HG02884 (cell line): ENCODE data around the gene PRKCE.

Experiments used
- ATAC-seq: cut with Tn5 transposase; IDR thresholded peaks from one replicate; pipeline ENCODE4 v1.9.1; 2021; ENCODE audit warnings: mild to moderate bottlenecking, moderate library complexity; ENCODE audit not compliant: unreplicated experiment

PRKCE gene

GRCh38 chr2:45776160-45776955, 124.9 kb downstream of the PRKCE start:
- no peak for ATAC-seq

- no peak for ATAC-seq
These were observed 126.7 kb downstream of the PRKCE start for GRCh38 chr2:45777996-45778719.

- ATAC-seq = no peak
These were observed 127.3 kb downstream of the PRKCE start for GRCh38 chr2:45778720-45779171.

GRCh38 chr2:45780541-45781463, 129.3 kb downstream of the PRKCE start:
- ATAC-seq = peak; percentile 43

GRCh38 chr2:45781464-45781811, 130.0 kb downstream of the PRKCE start:
- peak; percentile 48 for ATAC-seq

- ATAC-seq = no peak
These were observed 131.0 kb downstream of the PRKCE start for GRCh38 chr2:45782436-45782835.

- ATAC-seq = no peak
These were observed 131.5 kb downstream of the PRKCE start for GRCh38 chr2:45782986-45783385.

- ATAC-seq = no peak
These were observed 134.8 kb downstream of the PRKCE start for GRCh38 chr2:45786030-45786835.

- no peak for ATAC-seq
These were observed 135.4 kb downstream of the PRKCE start for GRCh38 chr2:45786836-45787357.

GRCh38 chr2:45788401-45788800, 136.9 kb downstream of the PRKCE start:
- no peak for ATAC-seq

GRCh38 chr2:45789317-45789716, 137.8 kb downstream of the PRKCE start:
- no peak for ATAC-seq

GRCh38 chr2:45789961-45790723, 138.7 kb downstream of the PRKCE start:
- ATAC-seq = no peak

- no peak for ATAC-seq
These were observed 142.0 kb downstream of the PRKCE start for GRCh38 chr2:45793305-45793962.

GRCh38 chr2:45794134-45794617, 142.7 kb downstream of the PRKCE start:
- no peak for ATAC-seq

- ATAC-seq = no peak
These were observed 145.0 kb downstream of the PRKCE start for GRCh38 chr2:45796500-45796899.

GRCh38 chr2:45797451-45798230, 146.2 kb downstream of the PRKCE start:
- no peak for ATAC-seq

- ATAC-seq = no peak
These were observed 148.4 kb downstream of the PRKCE start for GRCh38 chr2:45799679-45800381.
